ENCODE results near the gene OTOS.

The OTOS gene

DNA sequence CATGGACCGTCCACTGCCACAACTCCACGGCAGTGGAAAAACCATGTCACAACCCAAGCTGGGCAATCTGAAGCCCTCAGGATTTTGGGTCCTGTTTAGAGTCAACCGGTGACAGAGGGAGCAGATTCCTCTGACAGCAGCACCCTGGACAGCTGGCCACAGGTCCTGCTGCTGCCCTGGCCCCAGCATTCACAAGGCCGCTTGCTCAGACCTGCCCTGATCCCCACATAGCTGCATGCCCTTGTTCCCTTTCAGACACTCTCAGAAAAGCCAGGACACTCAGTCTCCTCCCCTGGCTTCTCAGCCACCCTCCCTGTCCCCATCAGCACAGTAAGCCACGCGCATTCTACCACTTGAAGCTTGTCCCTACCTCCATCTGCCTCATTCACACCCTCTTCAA is 6.0 kb downstream of the OTOS start:
- H3K4me1 Mint-ChIP-seq, result peaks cover 35% of the 10 kb centered on the region
- H3K36me3 Mint-ChIP-seq (ENCODE audit: low read depth), result peaks cover 25% of the 10 kb centered on the region
- H3K4me3 Mint-ChIP-seq, result peak overlapping the region; percentile 92
- TF ChIP-seq, protein P1, sequence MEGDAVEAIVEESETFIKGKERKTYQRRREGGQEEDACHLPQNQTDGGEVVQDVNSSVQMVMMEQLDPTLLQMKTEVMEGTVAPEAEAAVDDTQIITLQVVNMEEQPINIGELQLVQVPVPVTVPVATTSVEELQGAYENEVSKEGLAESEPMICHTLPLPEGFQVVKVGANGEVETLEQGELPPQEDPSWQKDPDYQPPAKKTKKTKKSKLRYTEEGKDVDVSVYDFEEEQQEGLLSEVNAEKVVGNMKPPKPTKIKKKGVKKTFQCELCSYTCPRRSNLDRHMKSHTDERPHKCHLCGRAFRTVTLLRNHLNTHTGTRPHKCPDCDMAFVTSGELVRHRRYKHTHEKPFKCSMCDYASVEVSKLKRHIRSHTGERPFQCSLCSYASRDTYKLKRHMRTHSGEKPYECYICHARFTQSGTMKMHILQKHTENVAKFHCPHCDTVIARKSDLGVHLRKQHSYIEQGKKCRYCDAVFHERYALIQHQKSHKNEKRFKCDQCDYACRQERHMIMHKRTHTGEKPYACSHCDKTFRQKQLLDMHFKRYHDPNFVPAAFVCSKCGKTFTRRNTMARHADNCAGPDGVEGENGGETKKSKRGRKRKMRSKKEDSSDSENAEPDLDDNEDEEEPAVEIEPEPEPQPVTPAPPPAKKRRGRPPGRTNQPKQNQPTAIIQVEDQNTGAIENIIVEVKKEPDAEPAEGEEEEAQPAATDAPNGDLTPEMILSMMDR (IDR thresholded peaks at IDR 0.05), result no peak
- peaks cover 28% of the 10 kb centered on the region for H3K27me3 Mint-ChIP-seq (ENCODE audit: low read depth, poor library complexity)
- no peaks in the 10 kb centered on the region for H3K9me3 Mint-ChIP-seq
- no peak for DNase-seq
- no peak overlapping the region for H3K27ac Mint-ChIP-seq

DNA sequence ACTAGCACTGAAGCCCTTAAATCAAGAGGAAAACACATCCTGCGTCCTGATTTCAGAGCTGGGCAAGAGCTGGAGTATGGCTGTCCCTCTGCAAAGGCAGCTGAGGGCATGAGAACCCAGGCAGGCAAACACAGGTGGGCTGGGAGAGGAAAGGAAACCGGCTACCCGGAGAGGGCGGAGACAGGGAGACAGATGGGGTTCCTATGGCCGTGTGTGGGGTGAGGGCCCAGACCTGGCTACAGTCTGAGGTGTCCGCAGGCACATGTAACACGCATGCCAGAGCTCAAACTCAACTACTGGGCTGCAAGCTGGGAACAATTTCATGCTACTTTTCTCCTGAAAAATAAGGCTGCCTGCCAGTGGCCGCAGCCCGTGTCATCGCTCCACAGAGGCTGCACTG is 7.1 kb downstream of the OTOS start:
- no peak for DNase-seq
- Mint-ChIP-seq H3K36me3 (ENCODE audit: low read depth) (peaks cover 25% of the 10 kb centered on the region), H3K27me3 (ENCODE audit: low read depth, poor library complexity) (peaks cover 19% of the 10 kb centered on the region), H3K27ac (no peak overlapping the region), H3K9me3 (no peaks in the 10 kb centered on the region), H3K4me3 (no peak overlapping the region), H3K4me1 (peaks cover 25% of the 10 kb centered on the region)
- TF ChIP-seq, protein P1 (IDR thresholded peaks at IDR 0.05), result no peak

DNA sequence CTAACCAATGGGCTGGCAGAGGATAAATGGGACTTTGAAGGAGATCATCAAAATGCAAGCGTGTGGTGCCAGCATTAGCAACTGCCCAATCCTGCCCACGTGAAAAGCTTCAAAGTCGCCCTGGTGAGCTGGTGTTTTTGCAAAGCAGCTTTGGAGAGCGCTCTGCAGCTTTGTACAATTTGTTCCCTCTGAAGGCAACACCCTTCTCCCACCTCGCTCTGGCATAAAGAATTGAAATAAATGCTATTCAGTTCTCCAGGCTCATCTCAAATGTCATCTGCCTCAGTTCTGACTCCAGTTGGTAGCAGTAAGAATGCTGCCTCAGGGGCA is 7.8 kb downstream of the OTOS start:
- peaks cover 13% of the 10 kb centered on the region for H3K27me3 Mint-ChIP-seq (ENCODE audit: low read depth, poor library complexity)
- H3K36me3 Mint-ChIP-seq (ENCODE audit: low read depth), result peaks cover 25% of the 10 kb centered on the region
- H3K27ac Mint-ChIP-seq, result no peak overlapping the region
- H3K9me3 Mint-ChIP-seq, result no peaks in the 10 kb centered on the region
- TF ChIP-seq, protein P1 (IDR thresholded peaks at IDR 0.05), result no peak
- no peak for DNase-seq
- no peak overlapping the region for H3K4me3 Mint-ChIP-seq
- H3K4me1 Mint-ChIP-seq, result peaks cover 25% of the 10 kb centered on the region

DNA sequence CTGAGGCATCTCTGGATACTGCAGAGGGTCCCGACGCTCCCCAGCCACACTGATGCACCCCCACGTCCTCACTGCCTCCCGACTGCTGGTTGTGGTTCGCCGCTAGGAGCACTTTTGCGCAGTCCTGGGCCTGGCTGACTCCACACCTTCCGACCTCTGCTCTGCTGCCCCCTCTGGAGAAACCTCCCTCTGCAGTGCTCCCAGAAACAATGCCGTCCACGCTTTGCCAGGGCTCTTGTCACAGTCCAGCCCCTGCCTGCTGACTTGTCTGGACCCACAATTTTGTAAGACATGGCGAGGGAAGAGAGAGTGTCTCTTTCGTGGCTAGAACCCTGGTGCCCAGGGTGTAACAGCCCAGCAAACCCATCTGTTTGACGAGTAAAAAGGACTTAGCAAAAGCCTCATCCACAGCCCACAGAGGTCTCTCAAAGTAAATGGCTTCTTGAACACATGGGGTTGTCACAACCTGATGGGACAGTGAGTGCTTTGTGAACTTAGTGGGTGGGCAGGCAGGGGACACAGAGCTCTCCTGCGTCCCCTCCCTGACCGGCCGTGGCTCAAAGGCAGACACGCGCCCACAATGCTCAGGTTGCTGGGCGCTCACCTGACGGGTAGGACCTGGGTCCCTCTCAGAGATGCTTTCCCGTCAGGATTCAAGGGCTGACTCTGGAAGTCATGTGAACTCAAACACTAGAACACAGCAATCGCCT is 8.4 kb downstream of the OTOS start:
- TF ChIP-seq, protein P1 (IDR thresholded peaks at IDR 0.05), result no peak
- no peak overlapping the region for H3K27ac Mint-ChIP-seq
- no peaks in the 10 kb centered on the region for H3K9me3 Mint-ChIP-seq
- no peak for DNase-seq
- H3K27me3 Mint-ChIP-seq (ENCODE audit: low read depth, poor library complexity), result peaks cover 8% of the 10 kb centered on the region
- no peak overlapping the region for H3K4me3 Mint-ChIP-seq
- peaks cover 25% of the 10 kb centered on the region for H3K36me3 Mint-ChIP-seq (ENCODE audit: low read depth)
- H3K4me1 Mint-ChIP-seq, result peaks cover 21% of the 10 kb centered on the region

DNA sequence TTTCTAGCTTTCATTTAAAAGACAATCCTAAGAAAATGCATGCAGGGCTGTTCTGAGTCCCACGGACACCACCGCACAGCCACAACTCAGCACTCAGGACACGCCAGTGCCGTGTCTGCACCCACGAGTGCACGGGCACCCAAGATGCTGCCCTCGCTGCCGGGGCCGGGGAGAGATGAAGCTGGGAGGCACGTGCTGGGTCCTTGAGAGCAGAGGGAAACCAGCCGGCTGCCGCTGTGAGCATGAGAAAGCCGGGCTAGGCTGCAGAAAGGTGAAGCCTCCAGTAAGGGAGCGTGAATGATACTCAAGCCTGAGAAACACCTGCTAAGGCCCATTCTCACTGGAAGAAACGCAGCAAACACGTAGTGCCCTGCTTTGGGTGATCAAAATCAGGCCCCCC is 9.2 kb downstream of the OTOS start:
- TF ChIP-seq, protein P1 (IDR thresholded peaks at IDR 0.05), result no peak
- DNase-seq, result no peak
- H3K4me3 Mint-ChIP-seq, result no peak overlapping the region
- H3K27ac Mint-ChIP-seq, result no peak overlapping the region
- no peaks in the 10 kb centered on the region for H3K9me3 Mint-ChIP-seq
- H3K36me3 Mint-ChIP-seq (ENCODE audit: low read depth), result peaks cover 31% of the 10 kb centered on the region
- no peaks in the 10 kb centered on the region for H3K27me3 Mint-ChIP-seq (ENCODE audit: low read depth, poor library complexity)
- peaks cover 16% of the 10 kb centered on the region for H3K4me1 Mint-ChIP-seq
